HEK293 (cell line): ENCODE results near the gene SUPT3H.

Experiments used
- CTCF ChIA-PET: fragments of 350-600 bp; formaldehyde crosslinking; extraction: SDS; loops from one replicate; lab custom pipeline; 2021; ENCODE audit warnings: antibody characterized with exemption; lab: Yijun Ruan, JAX
- POLR2A ChIA-PET: fragments of 300-600 bp; formaldehyde crosslinking; extraction: SDS; loops from one replicate; lab custom pipeline; 2020; ENCODE audit warnings: antibody characterized with exemption, inconsistent platforms; lab: Yijun Ruan, JAX
- H3K27ac ChIP-seq: fragments of 200-500 bp; sonication (Bioruptor generic); 2 replicates; pipeline ENCODE4 v1.5.1; 2014; ENCODE audit warnings: low read depth, low read length, control low read depth, inconsistent platforms; ENCODE audit errors: extremely low read depth
- H3K36me3 ChIP-seq, 2 experiments: fragments of 200-500 bp in 1 of 2; sonication (Bioruptor generic) in 1 of 2; 1 replicate in 1 of 2; 2 replicates in 1 of 2; pipeline ENCODE4 v1.5.1; 2014 to 2017; ENCODE audit warnings: inconsistent platforms in 2 of 2, low read length in 2 of 2; ENCODE audit not compliant: control insufficient read depth in 2 of 2, insufficient read depth in 1 of 2
- H3K4me1 ChIP-seq: fragments of 200-500 bp; sonication (Bioruptor generic); 2 replicates; pipeline ENCODE4 v1.5.1; 2014; ENCODE audit warnings: mild to moderate bottlenecking, low read length, inconsistent platforms; ENCODE audit not compliant: control insufficient read depth, insufficient read depth
- H3K4me3 ChIP-seq: 2 replicates; pipeline ENCODE4 v1.5.1; 2011; ENCODE audit warnings: low read depth, mild to moderate bottlenecking, control low read depth, low read length, moderate library complexity
- H3K9me3 ChIP-seq: fragments of 200-500 bp; sonication (Bioruptor generic); 2 replicates; pipeline ENCODE4 v1.5.1; 2014; ENCODE audit warnings: low read depth, low read length, inconsistent platforms; ENCODE audit not compliant: control insufficient read depth, insufficient read depth
- BCL11A ChIP-seq: fragments of 450-650 bp; formaldehyde crosslinking; IDR thresholded peaks from 2 replicates; pipeline ENCODE4 v1.5.1; 2016; ENCODE audit warnings: low read depth, missing biosample characterization, missing genetic modification characterization
- GFI1B ChIP-seq: fragments of 450-650 bp; formaldehyde crosslinking; IDR thresholded peaks from 2 replicates; pipeline ENCODE4 v1.5.1; 2016; ENCODE audit warnings: missing biosample characterization, missing genetic modification characterization
- GLI4 ChIP-seq: fragments of 450-650 bp; formaldehyde crosslinking; IDR thresholded peaks from 2 replicates; pipeline ENCODE4 v1.5.1; 2016; ENCODE audit warnings: missing biosample characterization, missing genetic modification characterization
- MYNN ChIP-seq: fragments of 450-650 bp; formaldehyde crosslinking; IDR thresholded peaks from 2 replicates; pipeline ENCODE4 v1.5.1; 2016; ENCODE audit warnings: missing biosample characterization, missing genetic modification characterization, borderline replicate concordance
- PRDM1 ChIP-seq: fragments of 450-650 bp; formaldehyde crosslinking; IDR thresholded peaks from 2 replicates; pipeline ENCODE4; 2016; ENCODE audit warnings: missing biosample characterization, missing genetic modification characterization
- WT1 ChIP-seq: fragments of 450-650 bp; formaldehyde crosslinking; IDR thresholded peaks from 2 replicates; pipeline ENCODE4 v1.5.1; 2016; ENCODE audit warnings: missing biosample characterization, missing genetic modification characterization
- ZBTB21 ChIP-seq: fragments of 450-650 bp; formaldehyde crosslinking; IDR thresholded peaks from 2 replicates; pipeline ENCODE4 v1.5.1; 2017; ENCODE audit warnings: missing biosample characterization, missing genetic modification characterization
- ZBTB26 ChIP-seq: fragments of 450-650 bp; formaldehyde crosslinking; optimal IDR thresholded peaks from 2 replicates; pipeline ENCODE3; 2016; ENCODE audit warnings: missing biosample characterization, mild to moderate bottlenecking, missing genetic modification characterization
- ZFP37 ChIP-seq: fragments of 450-650 bp; formaldehyde crosslinking; IDR thresholded peaks from 2 replicates; pipeline ENCODE4 v1.5.1; 2016; ENCODE audit warnings: missing biosample characterization, missing genetic modification characterization
- ZNF10 ChIP-seq: fragments of 450-650 bp; formaldehyde crosslinking; IDR thresholded peaks from 2 replicates; pipeline ENCODE4 v1.5.1; 2017; ENCODE audit warnings: missing biosample characterization, missing genetic modification characterization
- ZNF138 ChIP-seq: fragments of 450-650 bp; formaldehyde crosslinking; IDR thresholded peaks from 2 replicates; pipeline ENCODE4 v1.5.1; 2016; ENCODE audit warnings: missing biosample characterization, missing genetic modification characterization, borderline replicate concordance
- ZNF140 ChIP-seq: fragments of 450-650 bp; formaldehyde crosslinking; IDR thresholded peaks from 2 replicates; pipeline ENCODE4 v1.5.1; 2016; ENCODE audit warnings: missing biosample characterization, missing genetic modification characterization
- ZNF157 ChIP-seq: fragments of 450-650 bp; formaldehyde crosslinking; IDR thresholded peaks from 2 replicates; pipeline ENCODE4 v1.5.1; 2016; ENCODE audit warnings: missing biosample characterization, missing genetic modification characterization
- ZNF211 ChIP-seq: fragments of 450-650 bp; formaldehyde crosslinking; IDR thresholded peaks from 2 replicates; pipeline ENCODE4 v1.5.1; 2016; ENCODE audit warnings: low read depth, missing biosample characterization, missing genetic modification characterization
- ZNF239 ChIP-seq: fragments of 450-650 bp; formaldehyde crosslinking; IDR thresholded peaks from 2 replicates; pipeline ENCODE4 v1.5.1; 2016; ENCODE audit warnings: missing biosample characterization, missing genetic modification characterization
- ZNF24 ChIP-seq: fragments of 450-650 bp; formaldehyde crosslinking; IDR thresholded peaks from 2 replicates; pipeline ENCODE4 v1.5.1; 2016; ENCODE audit warnings: missing biosample characterization, missing genetic modification characterization
- ZNF324 ChIP-seq: fragments of 450-650 bp; formaldehyde crosslinking; IDR thresholded peaks from 2 replicates; pipeline ENCODE4 v1.5.1; 2016; ENCODE audit warnings: missing biosample characterization, missing genetic modification characterization
- ZNF521 ChIP-seq: fragments of 450-650 bp; formaldehyde crosslinking; IDR thresholded peaks from 2 replicates; pipeline ENCODE4 v1.5.1; 2017; ENCODE audit warnings: missing biosample characterization, mild to moderate bottlenecking, missing genetic modification characterization
- ZNF707 ChIP-seq: fragments of 450-650 bp; formaldehyde crosslinking; IDR thresholded peaks from 2 replicates; pipeline ENCODE4 v1.5.1; 2016; ENCODE audit warnings: missing biosample characterization, missing genetic modification characterization
- ZNF776 ChIP-seq: fragments of 450-650 bp; formaldehyde crosslinking; IDR thresholded peaks from 2 replicates; pipeline ENCODE4 v1.5.0; 2017; ENCODE audit warnings: missing biosample characterization, missing genetic modification characterization, borderline replicate concordance
- ZSCAN23 ChIP-seq: fragments of 450-650 bp; formaldehyde crosslinking; IDR thresholded peaks from 2 replicates; pipeline ENCODE4 v1.5.1; 2016; ENCODE audit warnings: missing biosample characterization, missing genetic modification characterization
- ZXDB ChIP-seq: fragments of 450-650 bp; formaldehyde crosslinking; IDR thresholded peaks from 2 replicates; pipeline ENCODE4 v1.5.1; 2016; ENCODE audit warnings: missing biosample characterization, missing genetic modification characterization

Gene SUPT3H

GRCh38 chr6:45265246-45265645 is 112.5 kb downstream of the SUPT3H start:
- ChIA-PET POLR2A (no interaction called here), CTCF (no interaction called here)
- H3K27ac ChIP-seq, result no peak overlapping the region
- TF ChIP-seq ZNF521 (tag by site-specific recombination), result no peak
- TF ChIP-seq PRDM1 (tag by site-specific recombination), result no peak
- no peak for TF ChIP-seq ZBTB26 (tag by site-specific recombination)
- no peak for TF ChIP-seq ZXDB (tag by site-specific recombination)
- no peak for TF ChIP-seq ZNF776 (tag by site-specific recombination)
- no peak for TF ChIP-seq ZNF24 (tag by site-specific recombination)
- no peaks in the 10 kb centered on the region for H3K9me3 ChIP-seq
- no peaks in the 10 kb centered on the region for H3K4me1 ChIP-seq
- H3K36me3 ChIP-seq, result no peaks in the 10 kb centered on the region
- H3K4me3 ChIP-seq, result no peak overlapping the region

GRCh38 chr6:45260696-45261095 is 117.0 kb downstream of the SUPT3H start:
- no peak for TF ChIP-seq ZNF138 (tag by site-specific recombination)
- no peak for TF ChIP-seq ZNF157 (tag by site-specific recombination)
- TF ChIP-seq ZNF324, result no peak
- TF ChIP-seq MYNN, result no peak
- no peak for TF ChIP-seq GLI4 (tag by site-specific recombination)
- TF ChIP-seq WT1 (tag by site-specific recombination), result no peak
- TF ChIP-seq GFI1B (tag by site-specific recombination), result no peak
- TF ChIP-seq ZNF10, result no peak
- TF ChIP-seq ZSCAN23, result no peak
- no peak for TF ChIP-seq ZNF239
- TF ChIP-seq ZNF707, result no peak
- no peak for TF ChIP-seq ZNF24 (tag by site-specific recombination)
- no peak for TF ChIP-seq ZBTB26 (tag by site-specific recombination)
- TF ChIP-seq ZBTB21 (tag by site-specific recombination), result no peak
- no peak for TF ChIP-seq ZNF211 (tag by site-specific recombination)
- no peak for TF ChIP-seq ZNF140 (tag by site-specific recombination)
- no peak for TF ChIP-seq ZFP37
- TF ChIP-seq BCL11A, result no peak
- TF ChIP-seq, all 188 proteins: peak for 0
- no peak overlapping the region for H3K27ac ChIP-seq
- ChIA-PET CTCF (interaction anchor here (0.6 to 0.7 kb wide), 2 partner anchors 67 to 114 kb away, joined by 3 read pairs; no protein-coding TSS in a partner anchor), POLR2A (no interaction called here)
- H3K4me1 ChIP-seq, result no peaks in the 10 kb centered on the region
- no peak overlapping the region for H3K4me3 ChIP-seq
- H3K9me3 ChIP-seq, result no peaks in the 10 kb centered on the region
- no peaks in the 10 kb centered on the region for H3K36me3 ChIP-seq
